Measurements from ENCODE around the gene FBXL14.

DNA sequence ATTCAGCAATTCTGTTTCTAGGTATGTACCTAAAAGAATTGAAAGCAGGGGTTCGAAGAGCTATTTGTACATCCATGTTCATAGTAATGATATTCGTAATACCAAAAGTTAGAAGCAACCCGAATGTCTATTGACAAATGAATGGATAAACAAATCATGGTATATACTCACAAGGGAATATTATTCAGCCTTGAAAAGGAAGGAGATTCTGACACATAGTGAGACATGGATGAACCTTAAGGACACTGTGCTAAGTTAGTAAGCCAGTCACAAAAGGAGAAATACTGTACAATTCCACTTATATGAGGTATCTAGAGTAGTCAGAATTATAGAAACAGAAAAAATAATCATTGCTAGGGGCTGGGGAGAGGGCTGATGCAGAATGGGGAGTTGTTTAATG, 4.4 kb upstream of the FBXL14 start:
- TF ChIP-seq, protein P1, sequence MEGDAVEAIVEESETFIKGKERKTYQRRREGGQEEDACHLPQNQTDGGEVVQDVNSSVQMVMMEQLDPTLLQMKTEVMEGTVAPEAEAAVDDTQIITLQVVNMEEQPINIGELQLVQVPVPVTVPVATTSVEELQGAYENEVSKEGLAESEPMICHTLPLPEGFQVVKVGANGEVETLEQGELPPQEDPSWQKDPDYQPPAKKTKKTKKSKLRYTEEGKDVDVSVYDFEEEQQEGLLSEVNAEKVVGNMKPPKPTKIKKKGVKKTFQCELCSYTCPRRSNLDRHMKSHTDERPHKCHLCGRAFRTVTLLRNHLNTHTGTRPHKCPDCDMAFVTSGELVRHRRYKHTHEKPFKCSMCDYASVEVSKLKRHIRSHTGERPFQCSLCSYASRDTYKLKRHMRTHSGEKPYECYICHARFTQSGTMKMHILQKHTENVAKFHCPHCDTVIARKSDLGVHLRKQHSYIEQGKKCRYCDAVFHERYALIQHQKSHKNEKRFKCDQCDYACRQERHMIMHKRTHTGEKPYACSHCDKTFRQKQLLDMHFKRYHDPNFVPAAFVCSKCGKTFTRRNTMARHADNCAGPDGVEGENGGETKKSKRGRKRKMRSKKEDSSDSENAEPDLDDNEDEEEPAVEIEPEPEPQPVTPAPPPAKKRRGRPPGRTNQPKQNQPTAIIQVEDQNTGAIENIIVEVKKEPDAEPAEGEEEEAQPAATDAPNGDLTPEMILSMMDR (IDR thresholded peaks at IDR 0.05; ENCODE audit: low read depth, low read length): no peak
- TF ChIP-seq POLR2A (IDR thresholded peaks at IDR 0.05; ENCODE audit: extremely low read depth, insufficient read length): no peak
